Heart left ventricle (tissue), 13 donors: Measurements from ENCODE around the gene SLC2A4RG.
A peak's percentile ranks its signal among the peaks of the same experiment; 100 is the strongest.

Experiments
- CTCF ChIP-seq, 12 donors: fragments of 200-600 bp; sonication (generic) in 4 of 12; IDR thresholded peaks; one replicate each; pipeline versions ENCODE4 v1.5.0 to v1.8.0; 2018 to 2022; ENCODE audit warnings: antibody characterized with exemption in 12 of 12, mild to moderate bottlenecking in 5 of 12
- POLR2A ChIP-seq, 2 donors: fragments of 450-650 bp; IDR thresholded peaks; one replicate each; pipeline ENCODE4 v1.6.1; 2017; ENCODE audit warnings: antibody characterized with exemption in 2 of 2, mild to moderate bottlenecking in 2 of 2, moderate library complexity in 2 of 2
- donor health status: ischemic (EF 13 %, LVEDD 7.1; RV severe dilation, severe dysfunction).
- donor health status: DM: no; HTN: yes; CAD: no.
- donor health status: DM: no; HTN: no; CAD: no.
- donor health status: ischemic (EF 25% LVEDD 6.9; RV normal size, moderate dysfunction).
- donor health status: ischemic (EF 25% LVEDD 5.7; RV mildly dilated, moderate dysfunction).
- donor health status: ischemic (EF 35%, LVEDD 5.7; RV mildly dilated, moderate dysfunction).
- donor health status: nonischemic (EF 11% LVEDD 7.7; RV severe dilation, severe dysfunction).
- donor health status: DM: yes; HTN: yes; CAD: no.
- donor health status: PGD.
- donor health status: ischemic (EF 29% LVEDD 5.4; RV normal size, mild dysfunction).
- donor health status: nonischemic (EF 23%, LVEDD 6.1; RV moderate dilation, normal function).

- peak; percentile 55 to 80 (median 66) for TF ChIP-seq CTCF (IDR thresholded peaks at IDR 0.05)
- TF ChIP-seq POLR2A (IDR thresholded peaks at IDR 0.05), result no peak
These were observed 35.8 kb downstream of the SLC2A4RG start for GRCh38 chr20:63775096-63775978.
